Gastrocnemius medialis (tissue), 4 donors: Measurements from ENCODE around the gene GDPD5.
A peak's percentile ranks its signal among the peaks of the same experiment; 100 is the strongest.

Experiments used
- POLR2A ChIP-seq, 2 donors: fragments of 450-650 bp; IDR thresholded peaks; one replicate each; pipeline ENCODE4 v1.6.1; 2017; ENCODE audit warnings: antibody characterized with exemption in 2 of 2, mild to moderate bottlenecking in 2 of 2, moderate library complexity in 2 of 2
- TF ChIP-seq, protein P1 (sequence below), 5 experiments: fragments of 450-650 bp in 3 of 5; fragments of 200-600 bp in 2 of 5; sonication (generic) in 2 of 5; IDR thresholded peaks in 4 of 5; conservative IDR thresholded peaks in 1 of 5; 1 replicate in 4 of 5; 2 replicates in 1 of 5; pipeline ENCODE4 v1.5.1; 2016 to 2019; ENCODE audit warnings: antibody characterized with exemption in 5 of 5, mild to moderate bottlenecking in 3 of 5, moderate library complexity in 3 of 5

DNA sequence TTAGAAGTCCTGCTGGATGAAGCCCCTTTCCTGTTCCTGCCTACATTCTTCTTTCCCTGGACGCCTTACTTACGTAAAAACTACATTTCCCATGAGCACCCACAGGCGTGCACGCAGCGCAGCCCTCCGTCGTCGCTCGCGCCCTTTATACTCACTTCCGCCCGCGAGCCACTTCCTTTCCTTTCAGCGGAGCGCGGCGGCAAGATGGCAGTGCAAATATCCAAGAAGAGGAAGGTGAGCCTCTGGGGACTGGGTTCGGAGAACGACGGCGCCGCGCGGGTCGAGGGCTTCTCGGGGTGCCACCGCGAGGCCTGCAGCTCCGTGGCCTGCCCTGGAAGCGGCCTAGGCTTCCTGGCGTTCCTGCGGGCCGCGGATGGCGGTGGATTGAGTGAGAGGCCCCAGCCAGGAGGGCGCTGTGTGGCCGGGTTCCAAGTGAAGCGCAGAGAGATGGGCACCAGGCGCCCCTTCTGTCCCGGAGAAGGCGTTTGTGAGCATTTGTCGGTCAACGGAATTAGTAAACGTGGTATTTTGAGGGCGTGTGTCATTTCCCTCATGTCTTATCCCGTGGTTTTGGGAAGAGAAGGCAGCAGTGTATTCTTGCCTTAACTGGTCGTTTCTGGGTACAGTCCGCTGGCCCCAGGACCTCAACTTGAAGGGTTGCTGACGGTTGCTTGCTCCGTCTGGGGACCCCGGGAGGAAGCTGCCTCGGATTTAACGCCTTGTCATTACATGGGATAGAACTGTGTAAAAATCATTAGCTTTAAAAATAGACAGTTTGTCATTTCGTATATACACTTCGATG is 126.2 kb downstream of the GDPD5 start, which contains the start of gene RPS3:
- peak; percentile 92 for TF ChIP-seq POLR2A (IDR thresholded peaks at IDR 0.05)
- TF ChIP-seq, protein P1, sequence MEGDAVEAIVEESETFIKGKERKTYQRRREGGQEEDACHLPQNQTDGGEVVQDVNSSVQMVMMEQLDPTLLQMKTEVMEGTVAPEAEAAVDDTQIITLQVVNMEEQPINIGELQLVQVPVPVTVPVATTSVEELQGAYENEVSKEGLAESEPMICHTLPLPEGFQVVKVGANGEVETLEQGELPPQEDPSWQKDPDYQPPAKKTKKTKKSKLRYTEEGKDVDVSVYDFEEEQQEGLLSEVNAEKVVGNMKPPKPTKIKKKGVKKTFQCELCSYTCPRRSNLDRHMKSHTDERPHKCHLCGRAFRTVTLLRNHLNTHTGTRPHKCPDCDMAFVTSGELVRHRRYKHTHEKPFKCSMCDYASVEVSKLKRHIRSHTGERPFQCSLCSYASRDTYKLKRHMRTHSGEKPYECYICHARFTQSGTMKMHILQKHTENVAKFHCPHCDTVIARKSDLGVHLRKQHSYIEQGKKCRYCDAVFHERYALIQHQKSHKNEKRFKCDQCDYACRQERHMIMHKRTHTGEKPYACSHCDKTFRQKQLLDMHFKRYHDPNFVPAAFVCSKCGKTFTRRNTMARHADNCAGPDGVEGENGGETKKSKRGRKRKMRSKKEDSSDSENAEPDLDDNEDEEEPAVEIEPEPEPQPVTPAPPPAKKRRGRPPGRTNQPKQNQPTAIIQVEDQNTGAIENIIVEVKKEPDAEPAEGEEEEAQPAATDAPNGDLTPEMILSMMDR (IDR thresholded peaks at IDR 0.05 in 4 of 5, conservative IDR thresholded peaks at IDR 0.05 in 1 of 5): peak in 2 of 5 experiments; percentile 26 to 28
